GM12875 (cell line): ENCODE results near the gene FBXL12.

Experiments used
- H3K4me3 ChIP-seq: one replicate; pipeline ENCODE4 v1.5.1; 2011; ENCODE audit warnings: low read depth, low read length, control low read depth
- TF ChIP-seq, protein P1 (sequence below): IDR thresholded peaks from 2 replicates; pipeline ENCODE4 v1.5.1; 2011; ENCODE audit warnings: low read depth, mild to moderate bottlenecking, control low read depth, inconsistent platforms, low read length, moderate library complexity, borderline replicate concordance; ENCODE audit not compliant: insufficient read depth

FBXL12 gene

GRCh38 chr19:9818734-9819595, at the start of gene FBXL12:
Gene FBXL12, minus strand, starts transcription at chr19:9819079. Its CDS starts 266 bp downstream, at chr19:9818813.
- peak within 1 kb of the TSS; percentile 99 for H3K4me3 ChIP-seq
- TF ChIP-seq, protein P1, sequence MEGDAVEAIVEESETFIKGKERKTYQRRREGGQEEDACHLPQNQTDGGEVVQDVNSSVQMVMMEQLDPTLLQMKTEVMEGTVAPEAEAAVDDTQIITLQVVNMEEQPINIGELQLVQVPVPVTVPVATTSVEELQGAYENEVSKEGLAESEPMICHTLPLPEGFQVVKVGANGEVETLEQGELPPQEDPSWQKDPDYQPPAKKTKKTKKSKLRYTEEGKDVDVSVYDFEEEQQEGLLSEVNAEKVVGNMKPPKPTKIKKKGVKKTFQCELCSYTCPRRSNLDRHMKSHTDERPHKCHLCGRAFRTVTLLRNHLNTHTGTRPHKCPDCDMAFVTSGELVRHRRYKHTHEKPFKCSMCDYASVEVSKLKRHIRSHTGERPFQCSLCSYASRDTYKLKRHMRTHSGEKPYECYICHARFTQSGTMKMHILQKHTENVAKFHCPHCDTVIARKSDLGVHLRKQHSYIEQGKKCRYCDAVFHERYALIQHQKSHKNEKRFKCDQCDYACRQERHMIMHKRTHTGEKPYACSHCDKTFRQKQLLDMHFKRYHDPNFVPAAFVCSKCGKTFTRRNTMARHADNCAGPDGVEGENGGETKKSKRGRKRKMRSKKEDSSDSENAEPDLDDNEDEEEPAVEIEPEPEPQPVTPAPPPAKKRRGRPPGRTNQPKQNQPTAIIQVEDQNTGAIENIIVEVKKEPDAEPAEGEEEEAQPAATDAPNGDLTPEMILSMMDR: no peak

DNA sequence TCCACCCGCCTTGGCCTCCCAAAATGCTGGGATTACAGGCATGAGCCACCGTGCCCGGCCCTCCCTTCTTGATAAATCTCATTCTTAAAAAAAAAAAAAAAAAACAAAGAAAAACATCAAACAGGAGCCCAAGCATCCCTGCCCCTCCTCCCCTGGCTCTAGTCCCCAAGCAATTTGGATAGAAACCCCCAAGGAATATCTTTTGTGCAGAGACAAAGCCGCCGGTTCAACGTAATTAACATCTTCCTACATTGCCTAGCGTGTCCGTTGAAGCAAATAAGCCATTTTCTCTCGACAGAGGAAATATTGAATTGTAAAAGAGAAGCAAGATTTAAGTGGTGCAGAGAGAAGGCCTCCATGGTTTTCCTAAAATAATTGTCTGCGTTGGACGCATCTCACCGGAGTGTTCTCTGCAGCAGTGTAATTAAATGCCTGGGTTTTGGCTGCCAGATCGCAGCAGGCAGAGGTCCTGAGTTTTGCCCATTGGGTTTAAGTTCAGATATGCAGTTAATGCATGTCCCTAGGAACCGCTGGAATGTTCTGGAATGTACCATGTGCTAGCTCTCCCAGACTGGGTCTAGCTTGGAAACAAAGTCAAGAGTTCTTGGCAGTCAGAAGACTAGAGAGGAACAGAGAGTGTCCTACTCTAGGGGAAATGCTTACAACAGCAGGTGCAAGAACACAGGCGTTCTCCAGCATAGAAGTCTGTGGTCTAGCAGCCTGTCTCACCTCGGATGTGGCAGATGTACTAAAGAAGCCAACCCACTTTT, 47.0 kb upstream of the FBXL12 start:
- TF ChIP-seq, protein P1: no peak
- H3K4me3 ChIP-seq: no peak overlapping the region

DNA sequence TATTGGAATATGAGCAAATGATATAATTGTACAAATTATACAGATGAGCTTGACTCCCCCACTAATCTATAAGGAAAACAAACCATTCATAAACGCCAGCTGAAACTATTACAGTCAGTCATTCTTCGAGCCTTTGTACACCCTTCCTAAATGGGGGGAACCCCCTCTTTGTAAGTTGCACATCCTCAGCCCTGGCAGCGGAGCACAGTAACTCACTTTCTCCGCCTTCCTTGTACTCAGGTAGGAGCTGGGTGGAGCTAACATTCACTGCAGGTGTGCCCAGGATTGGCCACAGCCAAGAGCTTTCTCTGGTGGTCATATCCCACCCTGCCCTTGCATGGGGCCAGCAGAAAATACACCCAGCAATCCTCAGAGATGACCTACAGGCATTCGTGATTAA, 44.9 kb upstream of the FBXL12 start:
- TF ChIP-seq, protein P1: no peak
- H3K4me3 ChIP-seq: no peak overlapping the region

- no peak overlapping the region for H3K4me3 ChIP-seq
- TF ChIP-seq, protein P1: no peak
Observed at GRCh38 chr19:9862938-9863337, 44.1 kb upstream of the FBXL12 start.

- TF ChIP-seq, protein P1: no peak
- no peak overlapping the region for H3K4me3 ChIP-seq
Observed at GRCh38 chr19:9861503-9861902, 42.6 kb upstream of the FBXL12 start.

GRCh38 chr19:9860407-9860806, 41.5 kb upstream of the FBXL12 start:
- TF ChIP-seq, protein P1: no peak
- no peak overlapping the region for H3K4me3 ChIP-seq
